SK-N-MC (cell line): ENCODE data around the gene ITGA8.

Experiments used
- DNase-seq: peaks from one replicate; pipeline ENCODE4 v3.0.0-alpha.2; 2011; ENCODE audit warnings: low read depth, low spot score
- H3K27ac ChIP-seq: fragments of 200-600 bp; sonication (generic); 2 replicates; pipeline ENCODE4 v1.5.1; 2016; ENCODE audit warnings: mixed run types
- H3K36me3 ChIP-seq: fragments of 200-600 bp; sonication (generic); 2 replicates; pipeline ENCODE4 v1.6.1; 2017; ENCODE audit warnings: antibody characterized with exemption, low read length, mixed read lengths; ENCODE audit not compliant: insufficient read depth
- H3K4me3 ChIP-seq: fragments of 200-600 bp; sonication (generic); 2 replicates; pipeline ENCODE4 v1.5.1; 2016
- H3K9ac ChIP-seq: fragments of 200-600 bp; sonication (generic); 2 replicates; pipeline ENCODE4 v1.8.0; 2017; ENCODE audit warnings: mixed run types, mixed read lengths; ENCODE audit not compliant: insufficient read length
- H3K9me3 ChIP-seq: fragments of 200-600 bp; sonication (generic); 2 replicates; pipeline ENCODE4 v1.6.1; 2017; ENCODE audit warnings: low read depth, mild to moderate bottlenecking, antibody characterized with exemption, low read length, moderate library complexity, mixed read lengths
- EZH2 ChIP-seq: fragments of 200-600 bp; sonication (generic); IDR thresholded peaks from one replicate; pipeline ENCODE4 v1.6.1; 2017; ENCODE audit warnings: antibody characterized with exemption
- FOXP2 ChIP-seq: optimal IDR thresholded peaks from 2 replicates; pipeline ENCODE3; 2011; ENCODE audit warnings: mild to moderate bottlenecking, moderate library complexity; ENCODE audit not compliant: insufficient read depth; ENCODE audit errors: extremely low read length, control extremely low read depth
- POLR2AphosphoS5 ChIP-seq: IDR thresholded peaks from 2 replicates; pipeline ENCODE4 v1.6.1; 2012; ENCODE audit warnings: mild to moderate bottlenecking, low read depth, low read length, borderline replicate concordance

The ITGA8 gene

DNA sequence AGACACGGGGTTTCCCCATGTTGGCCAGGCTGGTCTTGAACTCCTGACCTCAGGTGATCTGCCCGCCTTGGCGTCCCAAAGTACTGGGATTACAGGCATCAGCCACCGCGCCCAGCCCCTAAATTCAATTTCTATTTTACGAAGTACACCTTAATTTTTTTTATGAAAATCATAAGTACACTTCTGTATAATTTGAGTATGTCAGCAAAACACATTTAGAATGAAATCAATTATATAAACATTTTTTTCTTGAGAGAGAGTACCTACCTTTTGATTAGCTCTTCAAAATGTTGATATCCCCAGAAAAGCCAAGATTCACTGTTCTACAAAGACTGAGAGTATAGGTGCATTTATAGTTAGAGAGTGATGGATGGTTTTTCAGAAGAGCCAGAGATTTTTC lies 20.5 kb upstream of the ITGA8 start:
- Histone ChIP-seq H3K36me3 (no peaks in the 10 kb centered on the region), H3K4me3 (no peak overlapping the region), H3K9ac (no peak overlapping the region), H3K27ac (no peak overlapping the region), H3K9me3 (no peaks in the 10 kb centered on the region)
- no peak for DNase-seq
- TF ChIP-seq POLR2AphosphoS5 (no peak), EZH2 (no peak), FOXP2 (no peak)

DNA sequence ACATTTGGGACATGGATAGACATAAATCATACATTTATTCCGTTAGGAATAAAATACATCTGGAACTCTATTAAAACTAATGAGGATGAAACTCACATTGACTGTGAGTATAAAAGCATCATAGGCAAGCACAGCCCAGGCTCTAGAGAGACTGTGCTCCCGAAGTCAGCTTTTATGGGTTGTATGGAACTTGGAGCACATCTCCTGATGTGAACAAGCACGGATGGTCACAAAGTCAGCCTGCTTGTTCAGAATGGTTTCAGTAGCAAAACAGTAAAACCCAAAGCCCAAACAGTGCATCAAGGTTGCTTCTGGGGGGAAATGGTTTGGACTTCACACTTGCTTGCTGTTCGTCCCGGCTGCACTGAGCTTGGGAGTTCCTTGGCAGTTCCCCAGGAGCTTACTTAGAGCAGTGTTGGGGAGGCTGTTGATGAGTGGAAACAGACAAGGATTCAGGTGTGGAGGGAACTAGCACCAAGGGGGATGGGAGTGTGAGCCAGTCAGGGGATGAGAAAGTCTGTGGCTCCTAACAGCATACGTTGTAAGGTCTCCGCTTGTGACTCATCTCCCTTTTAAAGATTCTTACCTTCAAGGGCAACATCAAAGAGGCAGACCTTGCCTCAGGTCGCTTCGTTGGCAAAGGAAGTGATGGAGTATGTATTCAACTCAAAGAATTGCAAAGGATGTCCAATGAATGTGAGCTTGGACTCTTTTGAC lies 19.7 kb upstream of the ITGA8 start:
- H3K27ac ChIP-seq, result no peak overlapping the region
- no peaks in the 10 kb centered on the region for H3K9me3 ChIP-seq
- no peak for DNase-seq
- H3K36me3 ChIP-seq, result no peaks in the 10 kb centered on the region
- TF ChIP-seq EZH2 (no peak), POLR2AphosphoS5 (no peak), FOXP2 (no peak)
- H3K4me3 ChIP-seq, result no peak overlapping the region
- no peak overlapping the region for H3K9ac ChIP-seq

DNA sequence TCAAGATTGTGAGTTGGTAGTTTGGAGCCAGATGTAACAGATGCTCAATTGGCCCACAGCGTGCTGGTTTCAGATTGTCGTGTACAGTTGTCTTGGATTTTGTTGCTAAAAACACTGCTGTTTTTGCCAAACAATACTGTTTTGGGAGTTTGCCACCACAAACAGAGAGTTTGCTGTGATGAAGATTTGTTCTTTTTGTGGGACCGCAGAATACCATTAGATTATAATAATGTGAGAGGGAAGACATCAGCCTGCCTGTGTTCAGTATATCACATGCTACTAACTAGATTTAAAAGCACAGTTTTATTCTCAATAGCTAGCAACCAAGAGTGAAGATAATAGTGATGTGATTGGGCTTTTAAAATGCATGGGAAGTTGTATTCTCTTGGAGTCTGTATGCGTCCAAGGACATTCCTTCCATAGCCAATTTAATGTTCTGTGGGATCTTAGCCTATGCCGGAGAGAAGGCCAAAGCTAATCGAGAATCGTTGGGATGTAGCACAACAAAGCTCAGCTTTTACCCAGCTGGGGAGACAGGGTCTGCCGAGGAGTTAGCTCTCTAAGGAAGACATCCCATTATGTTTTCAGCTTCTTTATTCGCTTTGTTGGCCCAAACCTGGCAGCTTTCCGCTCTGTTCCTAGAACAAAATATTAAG lies 18.7 kb upstream of the ITGA8 start:
- Histone ChIP-seq H3K27ac (no peak overlapping the region), H3K9ac (no peak overlapping the region), H3K36me3 (no peaks in the 10 kb centered on the region), H3K4me3 (no peak overlapping the region), H3K9me3 (no peaks in the 10 kb centered on the region)
- no peak for TF ChIP-seq EZH2
- TF ChIP-seq POLR2AphosphoS5, result no peak
- TF ChIP-seq FOXP2, result no peak
- no peak for DNase-seq

DNA sequence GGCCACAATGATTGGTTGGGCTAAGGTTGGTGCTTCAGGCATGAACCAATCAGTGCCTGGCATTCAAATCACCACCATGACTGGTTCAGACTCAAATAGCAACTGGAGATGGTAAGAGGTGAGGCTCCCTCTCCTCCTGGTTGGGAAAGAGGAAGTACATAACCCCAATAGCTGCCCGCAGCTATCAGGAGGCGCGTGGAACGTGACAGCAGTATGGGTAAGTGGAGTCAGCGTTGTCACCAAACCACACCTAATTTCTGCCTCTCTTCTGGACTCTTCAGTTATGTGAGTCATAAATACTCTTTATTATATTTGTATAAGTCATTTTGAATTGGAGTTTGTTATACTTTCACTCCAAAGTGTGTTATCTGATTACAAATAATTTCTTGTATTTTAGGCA lies 17.9 kb upstream of the ITGA8 start:
- DNase-seq, result no peak
- no peak overlapping the region for H3K9ac ChIP-seq
- TF ChIP-seq EZH2, result no peak
- TF ChIP-seq POLR2AphosphoS5, result no peak
- no peak for TF ChIP-seq FOXP2
- H3K27ac ChIP-seq, result no peak overlapping the region
- no peak overlapping the region for H3K4me3 ChIP-seq
- no peaks in the 10 kb centered on the region for H3K36me3 ChIP-seq
- H3K9me3 ChIP-seq, result no peaks in the 10 kb centered on the region

DNA sequence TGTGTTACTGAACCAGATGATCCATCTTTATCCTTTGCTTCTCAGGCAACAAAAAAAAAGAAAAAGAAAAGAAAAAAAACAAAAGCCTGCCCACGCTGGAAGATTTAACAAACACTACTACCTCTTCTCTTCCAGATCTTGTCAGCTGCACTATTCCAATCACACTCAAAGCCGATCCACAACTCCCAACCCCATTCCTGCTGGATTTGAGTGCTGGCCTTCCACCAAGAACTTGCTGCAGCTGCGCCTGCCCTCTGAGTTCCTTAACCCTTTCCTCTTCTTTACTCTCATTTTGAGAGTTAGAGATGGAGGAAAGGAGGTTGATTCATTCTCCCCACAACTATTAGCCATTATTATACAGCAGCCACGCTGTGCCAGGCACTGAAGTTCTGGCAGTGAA lies 16.0 kb upstream of the ITGA8 start:
- H3K4me3 ChIP-seq, result no peak overlapping the region
- H3K9ac ChIP-seq, result no peak overlapping the region
- no peaks in the 10 kb centered on the region for H3K9me3 ChIP-seq
- H3K27ac ChIP-seq, result no peak overlapping the region
- H3K36me3 ChIP-seq, result no peaks in the 10 kb centered on the region
- TF ChIP-seq EZH2 (no peak), FOXP2 (no peak), POLR2AphosphoS5 (no peak)
- DNase-seq, result no peak

DNA sequence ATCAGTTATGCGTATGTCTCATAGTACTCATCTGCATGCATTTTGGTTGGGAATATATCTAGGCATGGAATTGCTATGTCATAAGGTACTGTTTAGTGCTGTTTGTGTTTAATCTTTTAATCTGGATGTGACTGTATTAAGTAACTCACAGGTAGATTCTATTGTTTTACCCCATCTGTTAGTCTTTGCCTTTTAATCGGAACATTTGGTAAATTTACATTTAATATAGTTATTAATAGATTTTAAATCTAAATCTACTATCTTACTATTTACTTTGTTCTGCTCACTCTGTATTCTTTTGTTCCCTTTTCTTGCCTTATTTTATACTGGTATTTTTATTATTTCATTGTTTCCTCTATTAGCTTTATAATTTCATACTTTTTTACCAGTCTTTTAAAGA lies 10.6 kb upstream of the ITGA8 start:
- Histone ChIP-seq H3K9ac (no peak overlapping the region), H3K4me3 (no peak overlapping the region), H3K9me3 (no peaks in the 10 kb centered on the region), H3K36me3 (no peaks in the 10 kb centered on the region), H3K27ac (no peak overlapping the region)
- TF ChIP-seq FOXP2 (no peak), POLR2AphosphoS5 (no peak), EZH2 (no peak)
- DNase-seq, result no peak

DNA sequence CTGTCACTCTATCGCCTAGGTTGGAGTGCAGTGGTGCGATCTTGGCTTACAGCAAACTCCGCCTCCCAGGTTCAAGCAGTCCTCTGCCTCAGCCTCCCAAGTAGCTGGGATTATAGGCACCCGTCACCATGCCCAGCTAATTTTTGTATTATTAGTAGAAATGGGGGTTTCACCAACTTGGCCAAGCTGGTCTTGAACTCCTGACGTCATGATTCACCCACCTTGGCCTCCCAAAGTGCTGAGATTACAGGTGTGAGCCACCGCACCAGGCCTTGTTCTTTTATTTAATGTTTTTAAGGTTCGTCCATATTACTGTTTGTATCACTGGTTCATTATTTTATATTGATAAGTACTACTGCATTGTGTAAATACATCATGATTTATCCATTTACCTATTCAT lies 10.2 kb upstream of the ITGA8 start:
- Histone ChIP-seq H3K9me3 (no peaks in the 10 kb centered on the region), H3K36me3 (no peaks in the 10 kb centered on the region), H3K27ac (no peak overlapping the region), H3K9ac (no peak overlapping the region), H3K4me3 (no peak overlapping the region)
- no peak for DNase-seq
- TF ChIP-seq EZH2 (no peak), POLR2AphosphoS5 (no peak), FOXP2 (no peak)

DNA sequence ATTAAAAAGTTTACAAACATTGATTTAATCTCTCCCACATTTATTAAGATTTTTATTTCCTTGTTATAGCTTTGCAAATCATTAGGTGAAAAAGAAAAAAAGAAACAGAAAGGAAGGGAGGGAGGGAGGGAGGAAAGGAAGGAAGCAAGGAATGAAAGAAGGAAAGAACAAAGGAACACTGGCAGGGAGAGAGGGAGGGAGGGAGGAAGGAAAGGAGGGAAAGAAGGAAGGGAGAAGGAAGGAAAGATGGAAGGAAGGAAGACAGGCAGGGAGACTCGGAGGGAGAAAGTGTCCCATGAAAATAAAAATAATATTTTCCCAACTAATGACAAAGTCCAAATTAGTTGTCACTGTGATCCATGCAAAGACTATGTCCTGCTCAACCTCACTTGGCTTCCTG lies 6.3 kb upstream of the ITGA8 start:
- no peak overlapping the region for H3K9ac ChIP-seq
- no peak for TF ChIP-seq EZH2
- TF ChIP-seq FOXP2, result no peak
- DNase-seq, result no peak
- H3K4me3 ChIP-seq, result no peak overlapping the region
- no peaks in the 10 kb centered on the region for H3K36me3 ChIP-seq
- no peaks in the 10 kb centered on the region for H3K9me3 ChIP-seq
- no peak overlapping the region for H3K27ac ChIP-seq
